Measurements from ENCODE around the gene ANKRD9. TPM values are rescaled to one million over a fixed set of nuclear protein-coding genes. Genes with fewer than 3 reads are reported as not detected.
"Not testable (repeated sequence)": the region's sequence is repeated elsewhere in the genome, so short reads cannot be mapped to it uniquely, and the experiment has no call there.

The ANKRD9 gene
- total and polyA plus RNA-seq, 5 experiments from 2014 or later = 0.15 to 1.6 (median 0.43) TPM

DNA sequence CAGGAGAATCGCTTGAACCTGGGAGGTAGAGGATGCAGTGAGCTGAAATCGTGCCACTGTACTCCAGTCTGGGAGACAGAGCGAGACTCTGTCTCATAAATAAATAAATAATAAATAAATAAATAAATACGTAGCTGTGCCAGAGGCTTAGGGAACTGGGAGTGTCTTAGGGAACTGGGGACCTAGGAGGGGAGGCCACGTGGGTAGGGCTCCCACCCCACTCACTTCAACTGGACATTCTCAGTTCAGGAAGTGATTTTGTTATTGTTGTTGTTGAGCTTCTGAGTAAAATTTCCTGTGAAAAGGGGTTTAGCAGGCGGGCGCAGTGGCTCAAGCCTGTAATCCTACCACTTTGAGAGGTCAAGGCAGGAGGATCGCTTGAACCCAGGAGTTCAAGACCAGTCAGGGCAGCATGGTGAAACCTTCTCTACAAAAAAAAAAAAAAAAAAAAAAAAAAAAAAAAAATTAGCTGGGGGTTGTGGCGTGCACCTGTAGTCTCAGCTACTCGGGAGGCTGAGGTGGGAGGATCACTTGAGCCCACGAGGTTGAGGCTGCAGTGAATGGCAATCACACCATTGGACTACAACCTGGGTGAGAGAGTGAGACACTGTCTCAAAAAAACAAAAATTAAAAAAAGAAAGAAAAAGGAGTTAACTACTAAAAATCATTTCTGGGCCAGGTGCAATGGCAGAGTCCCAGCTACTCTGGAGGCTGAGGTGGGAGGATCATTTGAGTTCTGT, 19.0 kb upstream of the ANKRD9 start:
- H3K27ac Mint-ChIP-seq = no peak overlapping the region

DNA sequence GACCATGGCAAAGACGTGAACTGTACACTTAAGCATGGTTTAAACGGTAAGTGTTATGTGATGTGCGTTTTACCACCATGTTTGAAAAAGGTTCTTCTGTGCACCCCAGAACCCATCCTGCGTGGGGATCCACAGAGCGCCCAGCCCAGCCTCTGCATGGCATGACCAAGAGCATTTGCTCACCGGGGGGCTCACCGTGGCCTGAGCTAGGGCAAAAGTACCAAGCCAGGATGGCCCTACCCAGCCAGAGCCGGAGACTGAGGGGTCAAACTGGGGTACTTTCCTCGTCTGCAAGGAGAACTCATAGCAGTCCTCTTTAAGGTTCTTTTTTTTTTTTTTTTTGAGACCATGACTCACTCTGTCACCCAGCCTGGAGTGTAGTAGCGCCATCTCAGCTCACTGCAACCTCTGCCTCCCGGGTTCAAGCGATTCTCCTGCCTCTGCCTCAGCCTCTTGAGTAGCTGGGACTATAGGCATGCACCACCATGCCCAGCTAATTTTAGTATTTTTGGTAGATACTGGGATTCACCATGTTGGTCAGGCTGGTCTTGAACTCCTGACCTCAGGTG, 16.4 kb upstream of the ANKRD9 start:
- Mint-ChIP-seq H3K27ac (peak overlapping the region; percentile 2 to 95 (median 87)), H3K36me3 (no peaks in the 10 kb centered on the region), H3K27me3 (no peaks in the 10 kb centered on the region), H3K4me1 (peaks cover 19 to 39% (median 33%) of the 10 kb centered on the region in 4 donors), H3K4me3 (peak overlapping the region; percentile 34 to 98 (median 88)), H3K9me3 (no peaks in the 10 kb centered on the region)
- POLR2A ChIA-PET = interaction anchor here (1.1 to 1.3 kb wide), 2 partner anchors 16 to 65 kb away, joined by 3 read pairs; partner anchors contain the start of gene ANKRD9
- no peak for ATAC-seq
- no peak for DNase-seq

More for the DNA sequence above, 19.0 kb upstream of the ANKRD9 start:
- Mint-ChIP-seq H3K36me3 (no peaks in the 10 kb centered on the region), H3K4me1 (peaks cover 15 to 32% (median 24%) of the 10 kb centered on the region in 4 donors), H3K27me3 (no peaks in the 10 kb centered on the region), H3K9me3 (no peaks in the 10 kb centered on the region), H3K4me3 (no peak overlapping the region)
- ATAC-seq (no peak), DNase-seq (no peak)
- POLR2A ChIA-PET = no interaction called here

DNA sequence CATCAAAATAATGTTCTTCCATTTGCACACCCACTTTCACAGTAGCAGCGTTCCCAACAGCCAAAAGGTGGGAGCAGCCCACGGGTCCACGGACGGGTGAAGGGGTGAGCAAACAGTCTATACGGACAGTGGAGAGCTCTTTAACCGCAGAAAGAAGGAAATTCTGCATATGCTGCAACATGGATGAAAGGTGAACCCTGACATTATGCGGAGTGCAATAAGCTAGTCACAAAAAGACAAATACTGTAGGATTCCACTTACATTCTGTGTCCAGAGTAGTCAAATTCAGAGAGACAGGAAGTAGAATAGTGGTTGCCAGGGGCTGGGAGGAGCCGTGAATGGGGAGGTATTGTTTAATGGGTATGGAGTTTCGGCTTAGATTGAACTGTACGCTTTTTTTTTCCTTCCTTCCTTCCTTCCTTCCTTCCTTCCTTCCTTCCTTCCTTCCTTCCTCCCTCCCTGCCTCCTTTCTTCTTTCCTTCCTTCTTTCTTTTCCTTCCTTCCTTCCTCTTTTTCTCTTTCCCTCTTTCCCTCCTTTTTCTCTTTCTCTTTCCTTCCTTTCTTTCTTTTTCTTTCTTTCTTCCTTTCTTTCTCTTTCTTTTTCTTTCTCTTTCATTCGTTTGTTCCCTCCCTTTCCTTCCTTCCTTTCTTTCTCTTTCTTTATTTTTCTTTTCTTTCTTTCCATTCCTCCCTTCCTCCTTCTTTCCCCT, 15.8 kb upstream of the ANKRD9 start:
- Mint-ChIP-seq H3K27ac (peak overlapping the region; percentile 60 to 95 (median 90)), H3K27me3 (no peaks in the 10 kb centered on the region), H3K36me3 (no peaks in the 10 kb centered on the region), H3K4me1 (peaks cover 19 to 36% (median 33%) of the 10 kb centered on the region in 4 donors), H3K4me3 (peak overlapping the region; percentile 78 to 98 (median 90)), H3K9me3 (no peaks in the 10 kb centered on the region)
- ATAC-seq (peak; percentile 52 to 62), DNase-seq (peak in 6 of 10 donors; percentile 32 to 58 (median 46))
- POLR2A ChIA-PET = interaction anchor here (0.6 to 1.5 kb wide), 6 partner anchors 15 to 247 kb away, joined by 3 read pairs; partner anchors contain the start of gene ANKRD9

DNA sequence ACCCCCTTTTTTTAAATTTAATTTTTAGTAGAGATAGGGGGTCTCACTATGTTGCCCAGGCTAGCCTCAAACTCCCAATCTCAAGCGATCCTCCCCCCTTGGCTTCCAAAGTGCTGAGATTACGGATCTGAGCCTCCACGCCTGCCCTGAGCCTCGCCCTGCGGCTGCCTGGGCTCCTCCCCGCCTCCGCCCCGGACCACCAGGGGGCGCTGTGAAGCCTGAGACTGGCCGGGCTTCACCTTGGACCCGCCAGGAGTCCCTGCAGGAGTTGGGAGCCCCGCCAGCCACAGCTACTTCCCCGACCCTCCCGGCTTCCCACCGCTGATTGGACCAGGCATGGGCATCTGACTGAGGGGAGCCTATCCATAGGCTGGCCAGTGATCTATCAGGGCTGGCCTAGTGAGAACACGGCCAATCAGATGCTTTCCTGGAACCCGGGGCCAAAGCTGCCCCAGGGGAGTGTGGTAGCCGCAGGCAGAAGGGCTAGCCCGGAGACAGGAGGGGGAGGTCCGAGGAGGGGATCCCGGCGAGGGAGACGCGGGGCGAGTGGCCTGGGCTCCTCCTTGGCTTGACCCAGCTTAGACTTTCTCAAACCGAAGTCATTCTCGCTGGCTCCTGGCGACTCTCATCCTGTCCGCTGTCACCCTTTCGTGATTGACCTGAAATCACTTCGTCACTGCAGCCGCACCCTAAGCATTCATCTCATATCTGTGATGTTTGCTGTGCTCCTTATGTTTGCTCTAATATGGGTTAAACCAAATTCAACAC, 15.1 kb upstream of the ANKRD9 start:
- Mint-ChIP-seq H3K4me1 (peaks cover 19 to 36% (median 32%) of the 10 kb centered on the region in 4 donors), H3K9me3 (no peaks in the 10 kb centered on the region), H3K27ac (peak overlapping the region; percentile 60 to 95 (median 90)), H3K36me3 (no peaks in the 10 kb centered on the region), H3K4me3 (peak overlapping the region; percentile 78 to 98 (median 90)), H3K27me3 (no peaks in the 10 kb centered on the region)
- POLR2A ChIA-PET = interaction anchor here (0.6 to 1.5 kb wide), 8 partner anchors 15 to 248 kb away, joined by 3 to 4 read pairs (median 3); partner anchors contain the start of gene ANKRD9
- peak; percentile 82 to 85 for ATAC-seq
- peak; percentile 82 to 94 (median 88) for DNase-seq

DNA sequence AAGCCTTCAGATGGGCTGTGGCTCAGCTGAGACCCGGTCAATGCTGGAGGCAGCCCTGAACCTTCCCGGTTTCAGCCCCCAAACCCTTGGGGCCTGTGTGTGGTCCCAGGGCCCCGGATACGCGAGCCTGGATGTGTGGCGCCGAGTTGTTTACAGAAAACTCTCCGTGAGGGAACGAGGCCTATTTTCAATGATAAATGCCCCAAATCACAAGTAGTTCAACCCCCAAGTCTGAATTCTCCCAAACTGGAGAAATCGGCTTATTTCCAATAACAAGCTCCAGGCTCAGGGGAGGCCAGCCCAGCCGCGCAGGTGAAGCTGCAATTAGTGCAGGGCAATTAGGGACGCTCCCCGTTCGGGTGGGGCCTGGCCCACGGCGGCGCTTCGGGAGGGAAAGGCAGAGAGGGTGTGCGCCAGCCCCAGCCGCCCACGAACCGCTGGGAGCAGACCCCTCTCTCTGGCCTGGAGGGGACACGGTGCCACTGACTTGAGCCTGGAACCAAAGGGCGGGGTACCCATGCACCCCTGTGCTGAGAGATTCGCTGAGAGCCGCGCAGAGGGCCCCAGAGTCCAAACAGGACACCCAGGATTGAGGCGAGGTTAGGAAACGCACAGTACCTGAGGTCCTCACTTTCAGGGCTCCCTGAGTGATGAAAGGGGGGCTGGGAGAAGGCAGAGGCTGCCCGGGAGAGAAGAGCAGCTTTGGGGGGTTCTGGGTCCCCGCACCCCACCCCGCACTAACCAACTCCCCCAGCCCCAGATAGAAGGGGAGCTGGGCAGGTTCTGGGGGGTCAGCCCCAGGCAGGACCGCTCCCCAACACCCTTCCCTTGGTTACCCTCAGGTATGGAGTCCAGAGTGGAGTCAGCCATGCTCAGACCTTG, 14.2 kb upstream of the ANKRD9 start:
- no peaks in the 10 kb centered on the region for H3K36me3 Mint-ChIP-seq
- POLR2A ChIA-PET = interaction anchor here (0.6 to 1.5 kb wide), 6 partner anchors 12 to 100 kb away, joined by 3 to 4 read pairs (median 3); partner anchors contain the start of gene ANKRD9
- H3K4me3 Mint-ChIP-seq = peak overlapping the region; percentile 62 to 98 (median 82)
- peak overlapping the region in 8 of 10 donors; percentile 24 to 92 (median 54) for H3K27ac Mint-ChIP-seq
- ATAC-seq (peak in 1 of 2 donors; percentile 4), DNase-seq (no peak)
- H3K27me3 Mint-ChIP-seq = no peaks in the 10 kb centered on the region
- H3K4me1 Mint-ChIP-seq = peaks cover 19 to 36% (median 32%) of the 10 kb centered on the region in 4 donors
- no peaks in the 10 kb centered on the region for H3K9me3 Mint-ChIP-seq

DNA sequence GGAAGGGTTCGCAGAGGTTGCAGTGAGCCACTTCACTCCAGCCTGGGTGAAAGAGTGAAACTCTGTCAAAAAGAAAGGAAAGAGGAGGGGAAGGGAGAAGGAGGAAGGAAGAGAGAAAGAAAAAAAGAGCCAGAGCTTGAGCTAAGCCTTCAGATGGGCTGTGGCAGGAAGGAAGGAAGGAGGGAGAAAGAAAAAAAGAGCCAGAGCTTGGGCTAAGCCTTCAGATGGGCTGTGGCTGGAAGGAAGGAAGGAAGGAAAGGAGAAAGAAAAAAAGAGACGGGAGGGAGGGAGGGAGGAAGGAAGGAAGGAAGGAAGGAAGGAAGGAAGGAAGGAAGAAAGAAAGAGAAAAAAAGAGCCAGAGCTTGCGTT, 13.6 kb upstream of the ANKRD9 start:
- H3K27me3 Mint-ChIP-seq = no peaks in the 10 kb centered on the region
- H3K9me3 Mint-ChIP-seq = no peaks in the 10 kb centered on the region
- peak overlapping the region; percentile 57 to 98 (median 77) for H3K4me3 Mint-ChIP-seq
- H3K27ac Mint-ChIP-seq = peak overlapping the region in 8 of 10 donors; percentile 39 to 92 (median 57)
- ATAC-seq = no peak
- H3K36me3 Mint-ChIP-seq = no peaks in the 10 kb centered on the region
- H3K4me1 Mint-ChIP-seq = peaks cover 19 to 36% (median 32%) of the 10 kb centered on the region in 4 donors
- no peak for DNase-seq
- POLR2A ChIA-PET = interaction anchor here (0.6 to 1.3 kb wide), 4 partner anchors 12 to 343 kb away, joined by 3 read pairs; partner anchors contain the start of gene ANKRD9

DNA sequence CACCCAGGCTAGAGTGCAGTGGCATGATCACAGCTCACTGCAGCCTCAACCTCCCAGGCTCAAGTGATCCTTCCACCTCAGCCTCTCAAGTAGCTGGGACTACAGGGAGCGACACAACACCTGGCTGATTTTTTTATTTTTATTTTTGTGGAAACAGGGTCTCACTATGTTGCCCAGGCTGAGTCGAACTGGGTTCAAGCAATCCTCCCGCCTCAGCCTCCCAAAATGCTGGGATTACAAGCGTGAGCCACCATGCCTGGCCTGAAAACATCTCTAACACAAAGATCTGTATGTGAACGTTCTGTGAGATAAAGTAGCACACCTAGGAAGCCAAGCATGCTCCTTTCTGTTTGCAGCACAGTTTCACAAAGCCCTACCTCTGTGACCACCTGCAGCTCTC, 10.1 kb upstream of the ANKRD9 start:
- Mint-ChIP-seq H3K4me1 (peaks cover 12 to 26% (median 22%) of the 10 kb centered on the region in 4 donors), H3K4me3 (peak overlapping the region in 2 of 10 donors; percentile 22 to 29)
- H3K36me3 Mint-ChIP-seq, H3K9me3 Mint-ChIP-seq, DNase-seq, H3K27me3 Mint-ChIP-seq, ATAC-seq, H3K27ac Mint-ChIP-seq: not testable (repeated sequence)
- POLR2A ChIA-PET = interaction anchor here (0.6 kb wide), 1 partner anchor 573 kb away, joined by 4 read pairs; no protein-coding TSS in a partner anchor

DNA sequence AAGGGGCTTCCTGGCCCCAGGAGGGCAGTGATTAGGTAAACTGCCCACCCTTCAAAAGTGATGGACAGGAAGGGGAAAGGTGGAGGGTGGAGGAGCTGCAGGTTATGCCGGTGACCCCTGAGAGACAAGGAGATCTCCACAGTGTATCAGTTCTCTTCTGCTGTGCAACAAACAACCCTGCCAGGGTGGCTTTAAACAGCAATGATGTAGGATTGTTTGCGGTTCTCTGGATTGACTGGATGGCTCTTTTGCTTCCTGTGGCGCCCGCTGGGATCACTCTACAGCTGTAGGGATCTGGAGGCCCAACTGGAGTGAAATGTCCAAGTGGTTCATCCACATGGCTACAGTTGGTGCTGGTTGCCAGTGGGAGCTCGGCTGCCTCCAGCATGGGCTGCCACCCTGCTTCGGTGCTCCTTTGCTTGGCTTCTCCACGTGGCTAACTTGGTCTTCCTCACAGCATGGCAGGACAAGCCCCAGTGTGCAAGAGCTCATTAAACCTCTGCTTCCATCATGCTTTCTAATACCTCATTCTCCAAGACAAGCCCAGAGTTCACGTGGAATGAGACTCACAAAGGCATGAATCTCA, 8.6 kb upstream of the ANKRD9 start:
- POLR2A ChIA-PET = no interaction called here
- ATAC-seq = no peak
- H3K27ac Mint-ChIP-seq = peak overlapping the region in 1 of 10 donors; percentile 83

DNA sequence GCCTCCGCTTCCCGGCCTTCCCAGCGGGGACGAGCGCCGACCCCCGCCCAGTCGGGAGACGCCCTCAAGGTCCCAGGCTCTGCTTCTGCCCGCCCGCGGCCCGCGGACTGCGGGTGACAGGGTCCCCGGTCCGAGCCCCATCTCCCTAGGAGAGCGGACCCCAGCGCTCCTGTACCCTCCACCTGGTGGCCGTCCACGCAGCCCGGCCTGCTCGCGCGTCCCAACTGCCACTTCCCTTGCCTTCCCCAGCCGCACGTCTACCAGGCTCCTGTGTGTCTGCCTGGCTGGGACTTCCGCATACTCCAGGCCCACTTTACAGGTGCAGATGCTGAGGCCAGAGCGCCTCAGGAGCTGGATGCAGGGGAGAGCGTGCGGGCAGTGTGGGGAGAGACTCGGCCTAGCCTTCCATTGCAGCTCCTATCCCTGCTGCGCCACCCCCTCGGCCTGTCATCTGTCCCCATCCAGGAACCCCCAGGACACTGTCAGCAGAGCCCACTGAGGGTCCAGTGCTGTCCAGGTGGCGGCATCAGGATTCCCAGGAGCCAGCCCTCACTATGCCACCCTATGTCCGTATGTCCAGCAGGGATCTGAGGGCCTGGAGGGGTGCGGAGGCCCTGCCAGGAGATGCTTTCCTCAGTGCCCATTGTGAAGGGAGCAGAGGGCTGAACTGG, 8.0 kb upstream of the ANKRD9 start:
- Mint-ChIP-seq H3K9me3 (no peaks in the 10 kb centered on the region), H3K4me3 (peak overlapping the region; percentile 55 to 87 (median 72)), H3K27me3 (peaks cover 0 to 3% (median 2%) of the 10 kb centered on the region in 5 donors), H3K4me1 (peaks cover 4 to 5% (median 5%) of the 10 kb centered on the region in 4 donors), H3K27ac (peak overlapping the region in 5 of 10 donors; percentile 40 to 83 (median 63)), H3K36me3 (no peaks in the 10 kb centered on the region)
- POLR2A ChIA-PET = no interaction called here
- DNase-seq (no peak), ATAC-seq (peak; percentile 18 to 29)

More for the DNA sequence above, 8.6 kb upstream of the ANKRD9 start:
- no peaks in the 10 kb centered on the region for H3K36me3 Mint-ChIP-seq
- no peak for DNase-seq
- H3K4me3 Mint-ChIP-seq = peak overlapping the region in 9 of 10 donors; percentile 36 to 80 (median 70)
- peaks cover 0 to 3% (median 2%) of the 10 kb centered on the region in 5 donors for H3K27me3 Mint-ChIP-seq
- no peaks in the 10 kb centered on the region for H3K9me3 Mint-ChIP-seq
- peaks cover 7 to 11% (median 9%) of the 10 kb centered on the region in 4 donors for H3K4me1 Mint-ChIP-seq

Data from naive thymus-derived CD8-positive, alpha-beta T cell (primary cell).